Endothelial cell of umbilical vein (primary cell): ENCODE measurements around the gene UBTD2. TPM values are rescaled to one million over a fixed set of nuclear protein-coding genes. Genes with fewer than 3 reads are reported as not detected.

Source experiments
- BruUV-seq: library from RNA; stranded (reverse); fragments of 400-500 nt; replicated peaks from 2 replicates; lab custom pipeline; 2021; lab: Mats Ljungman, UMichigan
- CTCF ChIA-PET: fragments of 300-600, 350-600 bp; sonication (Branson Sonifier 250); formaldehyde crosslinking; loops from one replicate; lab custom pipeline; 2021; ENCODE audit warnings: antibody characterized with exemption, inconsistent platforms; lab: Charles Lee
- POLR2A ChIA-PET: fragments of 300-600, 350-600 bp; sonication (Branson Sonifier 250); formaldehyde crosslinking; loops from one replicate; lab custom pipeline; 2021; ENCODE audit warnings: antibody characterized with exemption, inconsistent platforms; lab: Charles Lee
- DNase-seq: peaks from one replicate; pipeline ENCODE4 v3.0.0-alpha.2; 2011; ENCODE audit warnings: low read depth, low spot score
- FAIRE-seq: peaks from 2 replicates; lab custom pipeline; 2011; peaks lifted over from hg19 to GRCh38; lab: Jason Lieb, UNC
- H2AFZ ChIP-seq: 2 replicates; pipeline ENCODE4 v1.6.0; 2012; ENCODE audit warnings: low read depth, low read length, control low read depth, inconsistent platforms
- H3K27ac ChIP-seq: 2 replicates; pipeline ENCODE4 v1.5.1; 2011; ENCODE audit warnings: low read depth, mild to moderate bottlenecking, control low read depth, low read length, moderate library complexity; ENCODE audit not compliant: insufficient read depth
- H3K27me3 ChIP-seq, 2 experiments: 2 replicates each; pipeline versions ENCODE4 v1.6.0 to v1.6.1; 2011; ENCODE audit warnings: low read length in 2 of 2, mixed read lengths in 1 of 2; ENCODE audit not compliant: control insufficient read depth in 2 of 2, insufficient read depth in 2 of 2
- H3K36me3 ChIP-seq, 2 experiments: 2 replicates in 1 of 2; 3 replicates in 1 of 2; pipeline ENCODE4 v1.5.1; 2011; ENCODE audit warnings: low read length in 2 of 2, mild to moderate bottlenecking in 1 of 2, moderate library complexity in 1 of 2; ENCODE audit not compliant: control insufficient read depth in 2 of 2, insufficient read depth in 2 of 2; ENCODE audit errors: extremely low read depth in 1 of 2
- H3K4me1 ChIP-seq: 3 replicates; pipeline ENCODE4 v1.5.1; 2011; ENCODE audit warnings: mild to moderate bottlenecking, low read length; ENCODE audit not compliant: control insufficient read depth, insufficient read depth; ENCODE audit errors: extremely low read depth
- H3K4me2 ChIP-seq: 2 replicates; pipeline ENCODE4 v1.6.1; 2011; ENCODE audit warnings: low read length, control low read depth, mixed read lengths; ENCODE audit not compliant: insufficient read depth
- H3K4me3 ChIP-seq, 3 experiments: fragments of 200-600 bp in 1 of 3; sonication (generic), shearing (Covaris generic) in 1 of 3; replicated peaks in 1 of 3; 2 replicates each; pipeline ENCODE4 v1.5.1; 2011 to 2016; ENCODE audit warnings: control low read depth in 3 of 3, low read length in 3 of 3, mild to moderate bottlenecking in 2 of 3, inconsistent platforms in 1 of 3, low read depth in 1 of 3, moderate library complexity in 1 of 3; ENCODE audit not compliant: insufficient read depth in 1 of 3
- H3K79me2 ChIP-seq: 2 replicates; pipeline ENCODE4 v1.6.0; 2012; ENCODE audit warnings: low read length, inconsistent platforms; ENCODE audit not compliant: control insufficient read depth, insufficient read depth
- H3K9ac ChIP-seq: replicated peaks from 2 replicates; pipeline ENCODE3; 2011; ENCODE audit warnings: low read length, control low read depth; ENCODE audit not compliant: insufficient read depth; ENCODE audit errors: extremely low read depth
- H3K9me1 ChIP-seq: replicated peaks from 3 replicates; pipeline ENCODE4 v1.6.0; 2011; ENCODE audit warnings: mild to moderate bottlenecking, low read length; ENCODE audit not compliant: control insufficient read depth, insufficient read depth; ENCODE audit errors: extremely low read depth
- H3K9me3 ChIP-seq: replicated peaks from 2 replicates; pipeline ENCODE4 v1.5.1; 2012; ENCODE audit warnings: low read length, inconsistent platforms; ENCODE audit not compliant: control insufficient read depth, insufficient read depth
- H4K20me1 ChIP-seq: replicated peaks from 2 replicates; pipeline ENCODE3; 2011; ENCODE audit warnings: mild to moderate bottlenecking, low read length; ENCODE audit not compliant: control insufficient read depth, insufficient read depth; ENCODE audit errors: extremely low read depth
- EZH2 ChIP-seq: IDR thresholded peaks from 2 replicates; pipeline ENCODE4 v1.6.1; 2012; ENCODE audit warnings: borderline replicate concordance, low read depth, mild to moderate bottlenecking, moderate library complexity, low read length, inconsistent platforms; ENCODE audit not compliant: severe bottlenecking
- FOS ChIP-seq: IDR thresholded peaks from 2 replicates; pipeline ENCODE4 v1.6.1; 2011; ENCODE audit warnings: mild to moderate bottlenecking, low read length, moderate library complexity, borderline replicate concordance; ENCODE audit not compliant: insufficient read depth
- GATA2 ChIP-seq: IDR thresholded peaks from 2 replicates; pipeline ENCODE4 v1.7.0; 2011; ENCODE audit warnings: low read depth, mild to moderate bottlenecking, moderate library complexity, mixed read lengths, low read length; ENCODE audit not compliant: insufficient read length, insufficient read depth
- JUN ChIP-seq: IDR thresholded peaks from 2 replicates; pipeline ENCODE4 v1.6.1; 2011; ENCODE audit warnings: borderline replicate concordance, low read depth; ENCODE audit not compliant: insufficient read length, insufficient read depth
- MYC ChIP-seq: IDR thresholded peaks from one replicate; pipeline ENCODE4 v1.6.1; 2011; ENCODE audit warnings: mild to moderate bottlenecking, low read depth, low read length
- POLR2A ChIP-seq: IDR thresholded peaks from 2 replicates; pipeline ENCODE4 v1.6.1; 2012; ENCODE audit warnings: low read depth, mild to moderate bottlenecking, control low read depth, low read length
- POLR2AphosphoS5 ChIP-seq: IDR thresholded peaks from 2 replicates; pipeline ENCODE4 v1.6.1; 2012; ENCODE audit warnings: low read depth, mild to moderate bottlenecking, control low read depth, low read length, moderate library complexity; ENCODE audit not compliant: insufficient read depth
- dilution Hi-C: fragments of 300-500 bp; cut with MboI; formaldehyde crosslinking; loops from one replicate; pipeline ENCODE4 v1.15.0; 2019; ENCODE audit warnings: low sequenced_read_pairs; ENCODE audit not compliant: extremely low pct_ligation_motif_present
- intact Hi-C: fragments of 100-400 bp; cut with micrococcal nuclease; formaldehyde crosslinking; loops from one replicate; pipeline ENCODE4 v1.10.0; 2022
- polyA plus RNA-seq, 4 experiments: library from polyadenylated mRNA; depleted of rRNA in 3 of 4; stranded (reverse) in 3 of 4; unstranded in 1 of 4; fragments of >200 nt; gene quantifications; 2 replicates each; pipeline versions ENCODE4 v1.2.1 to v1.2.3, GENCODE V29; 2011 to 2012; ENCODE audit warnings: missing spikeins in 1 of 4
- total RNA-seq: library from RNA; stranded (reverse); gene quantifications from 2 replicates; pipeline ENCODE4 v1.2.3, GENCODE V29; 2021
- TF ChIP-seq, protein P1 (sequence below), 2 donors: IDR thresholded peaks; 1 replicate in 1 of 2; 2 replicates in 1 of 2; pipeline ENCODE4 v1.5.1; 2011; ENCODE audit warnings: low read length in 2 of 2, mild to moderate bottlenecking in 2 of 2, moderate library complexity in 2 of 2, control low read depth in 1 of 2, inconsistent platforms in 1 of 2, low read depth in 1 of 2; ENCODE audit not compliant: insufficient read depth in 1 of 2; ENCODE audit errors: extremely low read depth in 1 of 2
- TF ChIP-seq, protein P2 (sequence below): IDR thresholded peaks from 2 replicates; pipeline ENCODE4 v1.6.1; 2011; ENCODE audit not compliant: insufficient read depth, insufficient read length

Gene UBTD2
- total and polyA plus RNA-seq, 2 donors (not counting 3 experiments of a cell fraction or from before 2014, with no cell fraction given): 10.1 to 22.6 TPM

DNA sequence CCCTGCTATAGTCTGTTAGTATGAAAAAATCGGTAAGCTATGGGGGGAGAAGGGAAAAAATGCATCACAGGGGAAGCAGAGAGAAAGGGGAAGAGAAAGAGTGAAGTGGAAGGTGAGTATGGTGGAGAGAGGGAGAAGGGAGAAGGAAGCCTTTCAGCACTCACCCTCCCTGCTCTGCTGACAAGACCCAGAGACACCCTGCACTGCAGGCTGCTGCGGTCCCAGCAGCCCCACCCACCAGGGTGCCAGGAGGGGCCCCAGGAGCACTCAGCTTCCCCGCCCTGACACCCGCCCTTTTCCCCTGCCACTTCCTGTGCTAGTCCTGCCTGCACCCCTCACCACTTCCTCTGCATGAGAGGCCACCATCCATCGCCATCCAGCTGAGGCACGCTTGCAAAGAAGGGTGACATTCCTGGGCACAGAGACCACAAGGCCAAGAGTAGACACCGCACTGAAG lies 108.3 kb downstream of the UBTD2 start:
- H3K36me3 ChIP-seq: no peaks in the 10 kb centered on the region
- H3K79me2 ChIP-seq: peaks cover 2% of the 10 kb centered on the region
- dilution Hi-C loops (no loop called here), intact Hi-C loops (no loop called here)
- H3K27me3 ChIP-seq: no peaks in the 10 kb centered on the region
- POLR2A ChIA-PET: interaction anchor here (0.9 kb wide), 1 partner anchor 19 kb away, joined by 3 read pairs; no protein-coding TSS in a partner anchor
- no peak overlapping the region for H3K4me3 ChIP-seq
- BruUV-seq: no TSS peak
- no peak overlapping the region for H2AFZ ChIP-seq
- no peak for TF ChIP-seq MYC
- TF ChIP-seq, protein P1, sequence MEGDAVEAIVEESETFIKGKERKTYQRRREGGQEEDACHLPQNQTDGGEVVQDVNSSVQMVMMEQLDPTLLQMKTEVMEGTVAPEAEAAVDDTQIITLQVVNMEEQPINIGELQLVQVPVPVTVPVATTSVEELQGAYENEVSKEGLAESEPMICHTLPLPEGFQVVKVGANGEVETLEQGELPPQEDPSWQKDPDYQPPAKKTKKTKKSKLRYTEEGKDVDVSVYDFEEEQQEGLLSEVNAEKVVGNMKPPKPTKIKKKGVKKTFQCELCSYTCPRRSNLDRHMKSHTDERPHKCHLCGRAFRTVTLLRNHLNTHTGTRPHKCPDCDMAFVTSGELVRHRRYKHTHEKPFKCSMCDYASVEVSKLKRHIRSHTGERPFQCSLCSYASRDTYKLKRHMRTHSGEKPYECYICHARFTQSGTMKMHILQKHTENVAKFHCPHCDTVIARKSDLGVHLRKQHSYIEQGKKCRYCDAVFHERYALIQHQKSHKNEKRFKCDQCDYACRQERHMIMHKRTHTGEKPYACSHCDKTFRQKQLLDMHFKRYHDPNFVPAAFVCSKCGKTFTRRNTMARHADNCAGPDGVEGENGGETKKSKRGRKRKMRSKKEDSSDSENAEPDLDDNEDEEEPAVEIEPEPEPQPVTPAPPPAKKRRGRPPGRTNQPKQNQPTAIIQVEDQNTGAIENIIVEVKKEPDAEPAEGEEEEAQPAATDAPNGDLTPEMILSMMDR (IDR thresholded peaks at IDR 0.05; ENCODE audit: extremely low read depth in 1 of 2, insufficient read depth in 1 of 2, low read depth in 1 of 2, low read length in 2 of 2): no peak
- no peak for TF ChIP-seq FOS
- TF ChIP-seq POLR2A: no peak
- TF ChIP-seq JUN: no peak
- TF ChIP-seq POLR2AphosphoS5: no peak
- TF ChIP-seq EZH2: no peak
- TF ChIP-seq, protein P2, sequence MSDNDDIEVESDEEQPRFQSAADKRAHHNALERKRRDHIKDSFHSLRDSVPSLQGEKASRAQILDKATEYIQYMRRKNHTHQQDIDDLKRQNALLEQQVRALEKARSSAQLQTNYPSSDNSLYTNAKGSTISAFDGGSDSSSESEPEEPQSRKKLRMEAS: no peak
- TF ChIP-seq GATA2: no peak
- peaks cover 24% of the 10 kb centered on the region for H3K4me1 ChIP-seq
- no peak overlapping the region for H3K4me2 ChIP-seq
- DNase-seq (no peak), FAIRE-seq (peak; percentile 24)
- no peaks in the 10 kb centered on the region for H3K9me3 ChIP-seq
- CTCF ChIA-PET: interaction anchor here (0.6 to 0.9 kb wide), 2 partner anchors 13 to 69 kb away, joined by 3 to 4 read pairs; partner anchors contain the start of gene STK10
- no peak overlapping the region for H3K9ac ChIP-seq
- no peaks in the 10 kb centered on the region for H3K9me1 ChIP-seq
- no peaks in the 10 kb centered on the region for H4K20me1 ChIP-seq
- H3K27ac ChIP-seq: no peak overlapping the region
